OCI-LY7 (cell line): ENCODE measurements around the gene ENOX1.

Source experiments
- CTCF ChIP-seq: fragments of 200-600 bp; sonication (generic); conservative IDR thresholded peaks from 2 replicates; pipeline ENCODE4 v1.5.1; 2014; ENCODE audit warnings: mild to moderate bottlenecking, antibody characterized with exemption, low read length, moderate library complexity, mixed read lengths
- EZH2phosphoT487 ChIP-seq: fragments of 200-600 bp; sonication (generic); IDR thresholded peaks from 2 replicates; pipeline ENCODE4 v1.6.1; 2018; ENCODE audit warnings: low read depth, borderline replicate concordance, mild to moderate bottlenecking, mixed run types, antibody characterized with exemption, low read length, moderate library complexity, mixed read lengths

- TF ChIP-seq CTCF (no peak), EZH2phosphoT487 (no peak)
Observed at GRCh38 chr13:43431290-43431716, 355.5 kb downstream of the ENOX1 start.
